HG02938 (cell line): ENCODE results near the gene FAM117A.
"Not testable (repeated sequence)": the region's sequence is repeated elsewhere in the genome, so short reads cannot be mapped to it uniquely, and the experiment has no call there.

ENCODE experiments used
- ATAC-seq: cut with Tn5 transposase; IDR thresholded peaks from one replicate; pipeline ENCODE4 v1.9.1; 2021; ENCODE audit warnings: mild to moderate bottlenecking, moderate library complexity; ENCODE audit not compliant: unreplicated experiment

FAM117A gene

GRCh38 chr17:49764559-49765180 is 739 bp upstream of the FAM117A start:
- ATAC-seq, result no peak

- no peak for ATAC-seq
These were observed 1.6 kb downstream of the FAM117A start for GRCh38 chr17:49762151-49762941.

DNA sequence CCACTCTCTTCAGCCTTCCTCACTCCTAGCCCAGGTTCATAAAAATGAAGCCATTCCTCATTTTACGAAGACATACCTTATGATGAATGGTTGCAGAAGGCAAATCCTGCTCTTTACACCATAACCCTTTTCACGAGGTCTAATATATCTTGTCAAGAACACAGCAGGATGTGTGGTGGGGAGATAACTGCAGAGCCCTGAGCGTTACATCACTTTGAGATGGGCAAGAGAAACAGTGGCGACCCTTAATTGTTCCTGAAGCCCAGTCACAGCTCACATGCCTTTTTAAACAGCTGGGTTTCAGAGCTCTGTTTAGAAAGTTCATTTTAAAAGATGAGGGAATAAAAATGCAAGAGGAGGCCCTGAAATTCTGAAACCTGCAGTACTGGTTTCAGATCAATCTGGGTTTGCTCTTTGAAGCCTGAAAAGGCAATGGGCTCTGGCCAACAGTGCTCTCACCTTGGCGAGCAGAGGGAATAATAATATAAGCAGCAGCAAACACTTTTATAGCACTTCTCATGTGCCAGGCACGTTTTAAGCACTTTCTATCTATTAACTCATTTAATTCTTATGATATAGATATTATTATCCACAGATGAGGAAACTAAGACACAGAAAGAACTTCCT is 2.9 kb downstream of the FAM117A start:
- ATAC-seq, result no peak

GRCh38 chr17:49760296-49760695 is 3.6 kb downstream of the FAM117A start:
- no peak for ATAC-seq

DNA sequence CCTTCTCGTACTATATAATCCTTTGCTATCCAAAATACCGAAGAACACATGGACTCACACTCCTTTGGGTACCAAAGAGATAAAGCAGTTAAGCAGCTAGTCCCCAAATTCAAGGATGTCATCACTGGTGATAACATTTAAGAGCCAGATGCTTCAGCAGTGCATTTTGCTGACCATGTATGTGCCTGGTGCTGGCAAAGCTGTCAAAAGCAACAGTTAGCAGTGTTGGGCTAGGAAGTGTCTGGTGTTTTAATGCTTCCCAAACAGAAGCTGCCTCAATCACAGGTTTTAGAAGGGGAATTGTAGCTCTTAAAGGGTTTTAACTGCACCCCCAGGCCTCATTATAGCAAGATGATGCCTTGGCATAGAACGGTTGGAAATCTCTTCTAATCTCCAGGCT is 4.7 kb downstream of the FAM117A start:
- ATAC-seq, result no peak

- not testable (repeated sequence) for ATAC-seq
These were observed 5.4 kb downstream of the FAM117A start for GRCh38 chr17:49758464-49759010.

GRCh38 chr17:49757151-49757777 is 6.7 kb downstream of the FAM117A start:
- no peak for ATAC-seq

DNA sequence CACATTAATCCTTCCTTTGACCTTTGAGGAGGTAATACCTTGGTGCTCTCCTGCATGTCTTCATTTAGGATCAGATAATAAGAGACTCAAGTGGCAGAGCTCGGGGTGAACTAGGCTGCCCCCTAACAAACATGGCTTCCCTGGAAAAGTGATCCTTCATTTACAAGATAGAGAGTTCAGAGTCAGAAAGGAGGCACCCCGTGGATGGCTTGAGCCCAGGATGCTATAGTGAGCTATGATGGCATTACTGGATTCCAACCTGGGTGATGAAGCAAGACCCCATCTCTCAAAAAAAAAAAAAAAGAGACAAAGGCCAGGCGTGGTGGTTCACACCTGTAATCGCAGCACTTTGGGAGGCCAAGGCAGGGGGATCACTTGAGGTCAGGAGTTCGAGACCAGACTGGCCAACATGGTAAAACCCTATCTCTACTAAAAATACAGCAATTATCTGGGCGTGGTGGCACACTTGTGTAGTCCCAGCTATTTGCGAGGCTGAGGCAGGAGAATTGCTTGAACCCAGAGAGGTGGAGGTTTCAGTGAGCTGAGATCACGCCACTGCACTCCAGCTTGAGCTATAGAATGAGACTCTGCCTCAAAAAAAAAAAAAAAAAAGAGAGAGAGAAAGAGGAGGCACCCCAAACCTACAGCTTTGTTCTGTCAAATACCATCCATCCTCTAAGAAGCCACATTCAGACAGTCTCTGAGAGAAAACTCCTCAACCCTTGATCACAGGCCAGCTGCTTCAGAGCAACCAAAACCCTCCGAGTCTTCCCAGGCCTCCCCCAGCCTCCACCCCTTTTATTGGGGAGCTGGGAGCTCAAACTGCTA is 7.4 kb downstream of the FAM117A start:
- ATAC-seq, result no peak

DNA sequence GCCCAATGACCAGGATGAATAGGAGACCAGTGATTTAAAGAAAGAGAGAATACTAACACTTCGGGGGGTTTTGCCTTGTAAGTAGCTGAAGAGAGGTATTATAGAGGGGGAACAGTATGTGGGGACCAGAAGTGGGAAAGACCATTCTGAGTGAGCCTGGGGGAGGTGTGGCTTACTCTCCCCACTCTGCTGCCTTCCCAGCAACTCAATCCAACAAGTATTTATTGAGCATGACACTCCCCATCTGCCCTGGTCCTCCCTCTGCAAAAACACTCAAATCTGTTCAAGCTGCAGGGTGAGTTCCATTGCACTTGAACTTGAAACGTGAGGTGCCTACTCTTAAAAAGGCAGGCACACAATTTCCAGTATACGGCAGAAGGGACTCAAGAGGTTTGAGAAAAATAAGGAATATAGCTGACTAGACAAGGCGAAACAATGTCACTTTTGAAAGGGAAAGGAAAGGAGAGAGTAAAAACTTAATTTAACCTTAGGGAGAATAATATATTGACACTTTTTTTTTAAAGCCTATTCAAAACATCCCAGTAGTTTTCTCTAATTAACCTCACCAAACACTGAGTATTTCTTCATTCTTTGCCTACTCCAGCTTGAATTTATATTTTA is 8.2 kb downstream of the FAM117A start:
- ATAC-seq, result no peak

GRCh38 chr17:49753959-49754391 is 10.0 kb downstream of the FAM117A start:
- no peak for ATAC-seq

DNA sequence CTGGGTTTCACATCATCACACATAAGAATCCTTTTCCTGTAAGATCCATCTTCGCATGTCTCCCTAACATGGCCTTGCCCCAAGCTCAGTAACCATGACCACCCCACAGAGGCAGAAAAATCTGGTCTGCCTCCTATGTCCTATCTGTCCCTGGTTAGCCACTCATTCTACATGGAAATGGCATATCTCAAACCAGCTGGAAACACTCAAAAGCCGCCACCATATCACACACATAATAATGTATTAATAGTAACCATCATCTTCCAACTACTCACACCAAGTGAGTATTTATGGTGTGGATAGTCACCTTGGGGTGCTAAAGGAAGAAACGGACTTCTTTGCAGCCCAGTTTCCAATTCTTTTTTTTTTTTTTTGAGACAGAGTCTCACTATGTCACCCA is 11.4 kb downstream of the FAM117A start:
- ATAC-seq, result no peak

DNA sequence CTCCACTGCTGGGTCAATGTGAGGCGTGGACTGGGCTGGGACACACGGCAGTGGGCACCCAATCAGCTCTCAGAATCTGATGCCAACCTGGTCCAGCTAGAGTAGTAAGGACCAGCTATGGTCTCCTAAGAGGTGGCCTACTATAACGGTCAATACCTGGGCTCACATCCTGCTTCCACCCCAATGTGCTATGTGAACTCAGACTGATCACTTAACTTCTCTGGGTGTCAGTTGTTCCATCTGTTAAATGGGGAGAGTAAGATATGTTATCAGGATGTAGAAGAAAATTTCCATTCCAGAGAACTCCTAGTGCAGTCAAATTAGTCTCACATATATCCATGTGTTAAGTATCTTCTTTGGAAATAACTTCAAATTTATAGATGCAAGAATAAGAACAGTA is 14.2 kb downstream of the FAM117A start:
- ATAC-seq, result no peak

DNA sequence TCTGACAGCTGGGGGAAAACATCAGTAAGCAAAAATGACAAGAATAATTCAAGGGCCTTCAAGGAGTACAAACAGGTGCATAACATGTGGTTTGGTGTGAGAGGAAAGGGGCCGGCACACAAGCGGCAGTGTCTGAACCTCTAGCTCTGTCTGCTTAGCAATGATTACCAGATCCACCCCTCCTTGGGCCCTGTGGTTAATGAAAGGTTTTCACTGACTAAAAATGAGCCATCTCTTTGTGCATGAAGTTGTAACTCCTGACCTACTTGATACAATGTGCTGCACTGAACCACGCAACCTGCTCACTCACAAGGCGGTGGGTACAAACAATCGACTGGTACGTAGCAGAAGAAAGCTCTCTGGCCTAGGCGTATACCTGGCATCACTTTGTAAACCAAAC is 15.1 kb downstream of the FAM117A start:
- ATAC-seq, result peak; percentile 87

DNA sequence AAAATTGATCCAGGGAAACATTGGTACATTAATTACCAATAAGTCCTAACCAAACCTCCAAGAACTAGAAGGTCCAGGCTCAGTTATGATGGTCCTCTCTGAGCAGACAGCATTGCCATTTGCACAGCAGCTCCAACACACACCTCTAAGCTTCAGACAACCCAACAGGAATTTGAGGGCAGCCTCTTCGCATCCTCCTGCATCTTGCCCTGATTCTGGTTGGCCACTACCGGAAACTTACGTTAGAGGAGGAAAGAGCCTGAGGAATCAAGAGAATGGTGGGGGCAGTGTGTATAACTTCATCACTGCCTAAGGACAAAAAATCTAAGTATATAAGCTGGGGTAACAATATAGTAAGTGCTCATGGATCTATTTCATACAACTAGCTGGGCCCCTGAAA is 15.7 kb downstream of the FAM117A start:
- no peak for ATAC-seq

DNA sequence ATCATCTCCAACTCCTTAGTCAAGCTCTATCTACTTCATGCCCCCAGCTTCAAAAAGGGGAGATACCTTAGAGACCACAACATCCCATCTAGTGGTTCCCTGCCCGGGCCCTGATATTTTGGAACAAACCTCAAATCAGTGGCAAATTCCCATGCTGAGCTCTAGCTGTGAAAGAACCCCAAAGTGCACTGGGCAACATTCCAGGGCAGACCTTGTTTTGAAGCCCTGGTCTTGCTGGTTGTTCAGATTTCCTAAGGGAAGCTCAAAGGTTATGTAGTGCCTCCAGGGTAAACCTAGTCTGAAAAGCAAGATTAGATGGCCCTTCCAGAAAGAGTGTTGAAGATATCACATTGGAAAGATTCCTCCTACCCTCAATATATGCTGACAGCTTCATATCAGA is 16.3 kb downstream of the FAM117A start:
- ATAC-seq, result no peak

- peak; percentile 38 for ATAC-seq
These were observed 17.0 kb downstream of the FAM117A start for GRCh38 chr17:49746791-49747490.

DNA sequence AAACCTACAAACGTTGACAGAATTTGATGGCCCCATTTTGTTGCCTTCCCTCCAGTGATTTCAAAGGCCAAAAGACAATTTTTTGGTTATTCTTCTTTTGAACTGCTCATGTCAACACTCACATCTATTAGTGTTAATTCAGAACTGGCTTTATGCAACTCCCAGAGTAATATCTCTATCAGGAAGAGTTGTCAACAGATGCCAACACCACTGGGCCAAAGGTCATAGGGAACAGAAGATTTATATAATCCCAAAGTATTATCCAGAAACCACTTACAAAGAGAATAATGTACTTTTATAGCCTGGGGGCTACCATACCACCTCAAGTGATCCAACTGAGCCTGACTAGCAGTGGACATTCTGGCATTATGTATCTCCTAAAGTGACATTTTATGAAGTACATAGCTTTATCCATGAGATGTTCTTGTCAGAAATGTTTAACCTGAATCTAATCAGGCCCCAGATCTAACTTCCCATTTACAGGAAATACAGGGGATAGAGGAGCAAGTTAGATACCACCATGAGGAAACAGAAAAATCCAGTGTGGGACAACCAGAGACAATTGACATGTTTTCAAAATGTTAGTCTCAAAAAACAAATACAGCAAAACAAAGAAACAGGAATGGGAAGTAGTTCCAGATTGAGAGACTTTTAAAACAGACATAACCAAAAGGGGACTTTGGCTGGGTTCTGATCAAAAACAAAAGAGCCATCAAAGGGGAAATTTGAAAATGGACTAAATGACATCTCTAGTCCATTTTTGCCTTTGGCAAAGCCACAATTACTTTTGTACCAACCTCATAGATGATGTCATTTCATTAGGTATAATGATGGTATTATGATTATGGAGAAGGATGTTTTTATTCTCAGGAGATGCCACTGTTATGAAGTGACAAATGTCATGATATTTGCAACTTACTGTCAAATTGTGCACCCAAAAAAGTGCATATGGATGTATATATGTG is 18.5 kb downstream of the FAM117A start:
- no peak for ATAC-seq

- ATAC-seq, result no peak
These were observed 21.7 kb downstream of the FAM117A start for GRCh38 chr17:49742166-49742638.
